Nephron progenitor cell (in vitro differentiated cells): ENCODE results near the gene PLCB4.

ENCODE experiments used
- DNase-seq: peaks from one replicate; pipeline ENCODE4 v3.0.0; 2021
- H3K27ac Mint-ChIP-seq: 2 replicates; pipeline ENCODE4 v1.8.0; 2021; ENCODE audit warnings: mild to moderate bottlenecking, moderate library complexity, mixed read lengths
- H3K27me3 Mint-ChIP-seq: 2 replicates; pipeline ENCODE4 v1.8.0; 2021; ENCODE audit warnings: mild to moderate bottlenecking, low read depth, mixed read lengths; ENCODE audit not compliant: poor library complexity
- H3K36me3 Mint-ChIP-seq: 2 replicates; pipeline ENCODE4 v1.8.0; 2021; ENCODE audit warnings: low read depth, mixed read lengths
- H3K4me1 Mint-ChIP-seq: 2 replicates; pipeline ENCODE4 v1.8.0; 2021; ENCODE audit warnings: mixed read lengths
- H3K4me3 Mint-ChIP-seq: 2 replicates; pipeline ENCODE4 v1.8.0; 2021; ENCODE audit warnings: mild to moderate bottlenecking, moderate library complexity, mixed read lengths
- H3K9me3 Mint-ChIP-seq: 2 replicates; pipeline ENCODE4 v1.8.0; 2021; ENCODE audit warnings: mild to moderate bottlenecking, moderate library complexity, mixed read lengths
- CTCF ChIP-seq: fragments of 200-600 bp; sonication (generic); IDR thresholded peaks from 2 replicates; pipeline ENCODE4 v1.5.0; 2021; ENCODE audit warnings: antibody characterized with exemption

PLCB4 gene

DNA sequence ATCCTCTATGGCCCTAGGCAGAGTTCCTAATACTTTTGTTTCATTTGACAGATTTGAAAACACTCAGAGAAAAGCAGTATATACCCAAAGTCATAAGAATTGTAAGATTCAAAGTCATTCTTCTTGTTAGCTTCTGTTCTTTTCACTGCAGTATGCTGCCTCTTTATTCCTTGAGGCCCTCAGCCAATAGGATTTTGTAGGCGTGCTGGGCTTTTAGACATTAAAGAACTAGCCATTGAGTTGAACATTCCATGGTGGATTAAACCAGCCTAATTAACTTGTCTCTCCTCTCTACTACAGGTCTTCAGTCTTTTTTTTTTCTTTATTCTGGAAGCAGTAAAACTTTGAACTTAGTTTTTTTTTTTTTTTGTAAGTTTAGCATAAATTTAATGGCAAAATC, 186.3 kb downstream of the PLCB4 start:
- Mint-ChIP-seq H3K27me3 (no peaks in the 10 kb centered on the region), H3K4me3 (no peak overlapping the region), H3K36me3 (peaks cover 4% of the 10 kb centered on the region), H3K4me1 (peaks cover 8% of the 10 kb centered on the region), H3K9me3 (no peaks in the 10 kb centered on the region), H3K27ac (no peak overlapping the region)
- DNase-seq = no peak
- no peak for TF ChIP-seq CTCF

DNA sequence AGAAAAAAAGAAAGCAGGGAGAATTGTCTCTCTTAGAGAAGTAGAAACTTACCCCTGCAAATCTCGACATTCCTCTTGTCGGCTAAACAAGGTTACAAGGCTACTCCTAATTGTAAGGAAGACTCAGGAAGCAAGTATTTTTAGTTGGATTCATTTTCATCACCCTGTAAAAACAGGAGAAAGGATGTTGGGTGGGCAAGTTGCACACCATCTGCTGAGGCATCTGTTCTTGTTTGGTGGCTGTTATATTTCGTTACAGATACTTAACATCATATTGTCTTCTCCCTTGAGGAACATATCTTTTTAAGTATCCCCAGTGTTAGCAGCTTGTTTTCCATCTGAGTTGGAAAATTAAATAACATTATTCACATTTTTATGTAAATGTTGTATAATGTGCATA, 187.5 kb downstream of the PLCB4 start:
- TF ChIP-seq CTCF = no peak
- H3K27ac Mint-ChIP-seq = no peak overlapping the region
- no peak for DNase-seq
- no peak overlapping the region for H3K4me3 Mint-ChIP-seq
- H3K27me3 Mint-ChIP-seq = no peaks in the 10 kb centered on the region
- peaks cover 8% of the 10 kb centered on the region for H3K4me1 Mint-ChIP-seq
- H3K9me3 Mint-ChIP-seq = no peaks in the 10 kb centered on the region
- H3K36me3 Mint-ChIP-seq = no peaks in the 10 kb centered on the region

DNA sequence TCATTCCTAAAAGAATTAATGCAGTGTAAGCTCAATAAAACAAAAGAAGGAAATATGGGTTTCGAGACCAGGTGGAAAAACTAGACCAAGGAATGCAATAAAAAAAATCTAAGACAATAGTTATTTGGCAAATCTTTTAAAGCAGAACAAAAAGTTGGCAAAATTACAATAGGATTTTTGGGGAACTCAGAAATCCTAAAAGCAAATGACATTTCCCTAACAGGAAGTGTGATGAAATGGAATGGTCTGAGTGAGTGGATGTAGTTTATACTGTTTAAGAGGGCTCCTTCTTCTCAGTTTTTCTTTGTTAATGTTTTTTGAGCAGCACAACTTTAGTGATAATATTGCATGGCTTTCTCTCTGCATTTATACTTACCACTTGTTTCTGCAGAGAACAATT, 190.0 kb downstream of the PLCB4 start:
- peaks cover 14% of the 10 kb centered on the region for H3K4me1 Mint-ChIP-seq
- H3K4me3 Mint-ChIP-seq = no peak overlapping the region
- no peaks in the 10 kb centered on the region for H3K36me3 Mint-ChIP-seq
- H3K27ac Mint-ChIP-seq = no peak overlapping the region
- no peak for DNase-seq
- H3K9me3 Mint-ChIP-seq = no peaks in the 10 kb centered on the region
- TF ChIP-seq CTCF = no peak
- H3K27me3 Mint-ChIP-seq = no peaks in the 10 kb centered on the region

GRCh38 chr20:9260027-9260426, 191.1 kb downstream of the PLCB4 start:
- no peak for DNase-seq
- TF ChIP-seq CTCF = no peak
- Mint-ChIP-seq H3K36me3 (no peaks in the 10 kb centered on the region), H3K27me3 (no peaks in the 10 kb centered on the region), H3K9me3 (no peaks in the 10 kb centered on the region), H3K4me1 (peaks cover 14% of the 10 kb centered on the region), H3K27ac (no peak overlapping the region), H3K4me3 (no peak overlapping the region)

DNA sequence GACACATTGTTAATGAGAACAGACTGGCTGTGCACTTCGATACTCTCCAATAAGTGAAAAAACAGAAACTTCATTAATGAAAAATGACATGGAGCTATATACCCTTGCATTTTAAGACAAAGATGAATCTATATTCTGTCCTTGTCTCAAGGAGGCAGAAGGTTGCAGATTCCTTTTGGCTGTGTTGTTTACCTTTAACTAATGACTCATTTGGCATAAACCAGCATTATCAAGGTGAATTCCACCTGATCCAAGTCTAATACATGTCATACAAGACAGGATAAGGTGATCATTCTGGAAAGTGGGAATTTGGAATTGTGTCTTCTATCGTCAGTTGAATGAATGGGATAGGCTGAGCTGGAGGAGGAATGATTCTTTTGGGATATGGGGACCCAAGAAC, 192.9 kb downstream of the PLCB4 start:
- no peaks in the 10 kb centered on the region for H3K36me3 Mint-ChIP-seq
- H3K27ac Mint-ChIP-seq = no peak overlapping the region
- no peak for TF ChIP-seq CTCF
- H3K9me3 Mint-ChIP-seq = no peaks in the 10 kb centered on the region
- no peak for DNase-seq
- H3K27me3 Mint-ChIP-seq = no peaks in the 10 kb centered on the region
- peaks cover 14% of the 10 kb centered on the region for H3K4me1 Mint-ChIP-seq
- H3K4me3 Mint-ChIP-seq = no peak overlapping the region

GRCh38 chr20:9262653-9263194, 193.8 kb downstream of the PLCB4 start:
- peaks cover 14% of the 10 kb centered on the region for H3K4me1 Mint-ChIP-seq
- no peaks in the 10 kb centered on the region for H3K9me3 Mint-ChIP-seq
- no peak overlapping the region for H3K4me3 Mint-ChIP-seq
- TF ChIP-seq CTCF = no peak
- no peak for DNase-seq
- peak overlapping the region; percentile 86 for H3K27ac Mint-ChIP-seq
- peaks cover 2% of the 10 kb centered on the region for H3K36me3 Mint-ChIP-seq
- H3K27me3 Mint-ChIP-seq = no peaks in the 10 kb centered on the region
